GM19463 (cell line): ENCODE data around the gene XRCC1.
"Not testable (repeated sequence)": the region's sequence is repeated elsewhere in the genome, so short reads cannot be mapped to it uniquely, and the experiment has no call there.

Experiments
- ATAC-seq: cut with Tn5 transposase; IDR thresholded peaks from one replicate; pipeline ENCODE4 v1.9.1; 2021; ENCODE audit warnings: mild to moderate bottlenecking, moderate library complexity; ENCODE audit not compliant: unreplicated experiment

XRCC1 gene

GRCh38 chr19:43524922-43525835, 50.1 kb downstream of the XRCC1 start:
- ATAC-seq, result no peak

GRCh38 chr19:43523696-43524095, 51.6 kb downstream of the XRCC1 start:
- not testable (repeated sequence) for ATAC-seq

- no peak for ATAC-seq
Measured at GRCh38 chr19:43522929-43523328, 52.4 kb downstream of the XRCC1 start.

DNA sequence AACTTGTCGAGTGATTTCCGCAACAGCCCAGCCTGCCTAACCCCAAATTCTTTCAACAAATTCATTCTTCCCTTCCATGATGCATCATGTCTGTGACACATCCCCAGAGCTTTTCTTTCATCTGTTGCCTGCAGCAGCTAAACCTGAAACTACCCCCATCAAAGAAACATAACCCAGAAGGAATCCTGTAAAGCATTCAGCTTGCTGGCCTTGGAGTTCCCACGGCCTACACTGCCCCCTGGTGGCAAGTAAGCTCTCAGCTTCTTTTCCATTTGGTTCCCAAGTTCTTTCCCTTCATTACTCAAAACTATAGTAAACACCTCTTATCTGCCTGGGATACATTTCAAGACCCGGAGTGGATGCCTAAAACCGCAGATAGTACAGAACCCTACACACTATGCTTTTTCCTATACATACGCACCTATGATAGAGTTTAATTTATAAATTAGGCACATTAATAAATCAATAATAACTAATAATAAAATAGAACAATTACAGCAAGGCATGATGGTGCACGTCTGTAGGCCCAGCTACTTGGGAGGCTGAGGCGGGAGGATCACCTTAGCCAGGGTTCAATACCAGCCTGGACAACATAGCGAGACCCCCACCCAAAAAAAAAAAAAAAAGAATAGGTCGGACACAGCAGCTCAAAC, 55.8 kb downstream of the XRCC1 start:
- ATAC-seq, result no peak

- ATAC-seq, result no peak
Measured at GRCh38 chr19:43518051-43518450, 57.3 kb downstream of the XRCC1 start.

DNA sequence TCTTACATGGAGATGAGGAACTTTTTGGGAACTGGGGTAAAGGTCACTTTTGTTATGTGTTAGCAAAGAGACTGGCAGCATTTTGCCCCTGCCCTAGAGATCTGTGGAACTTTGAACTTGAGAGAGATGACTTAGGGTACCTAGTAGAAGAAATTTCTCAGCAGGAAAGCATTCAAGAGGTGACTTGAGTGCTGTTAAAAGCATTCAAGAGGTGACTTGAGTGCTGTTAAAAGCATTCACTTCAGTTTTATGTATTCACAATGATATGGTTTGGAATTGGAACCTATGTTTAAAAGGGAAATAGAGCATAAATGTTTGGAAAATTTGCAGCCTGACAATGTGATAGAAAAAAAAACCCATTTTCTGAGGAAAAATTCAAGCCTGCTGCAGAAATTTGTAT, 62.9 kb downstream of the XRCC1 start:
- ATAC-seq, result not testable (repeated sequence)

GRCh38 chr19:43511324-43511723, 64.0 kb downstream of the XRCC1 start:
- ATAC-seq, result no peak

- no peak for ATAC-seq
Measured at GRCh38 chr19:43510713-43511112, 64.6 kb downstream of the XRCC1 start.

DNA sequence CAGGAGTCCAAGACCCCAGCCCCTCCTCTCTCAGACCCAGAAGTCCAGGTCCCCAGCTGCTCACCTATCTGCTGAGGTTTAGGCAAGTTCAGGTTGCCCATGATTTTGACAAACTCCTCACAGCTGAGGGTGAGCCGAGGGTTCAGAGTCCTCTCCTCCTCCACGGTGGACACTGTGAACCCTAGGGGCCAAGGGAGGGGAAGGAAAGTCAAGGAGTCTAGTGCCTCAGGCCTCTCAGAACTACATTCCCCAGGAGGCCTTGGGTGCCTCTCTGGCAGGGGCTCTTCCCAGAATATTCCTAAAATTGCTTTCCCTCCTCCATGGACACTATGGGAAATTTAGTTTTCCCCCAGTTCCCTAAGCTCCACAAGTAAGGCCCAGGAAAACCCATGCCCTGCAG, 67.4 kb downstream of the XRCC1 start:
- no peak for ATAC-seq

DNA sequence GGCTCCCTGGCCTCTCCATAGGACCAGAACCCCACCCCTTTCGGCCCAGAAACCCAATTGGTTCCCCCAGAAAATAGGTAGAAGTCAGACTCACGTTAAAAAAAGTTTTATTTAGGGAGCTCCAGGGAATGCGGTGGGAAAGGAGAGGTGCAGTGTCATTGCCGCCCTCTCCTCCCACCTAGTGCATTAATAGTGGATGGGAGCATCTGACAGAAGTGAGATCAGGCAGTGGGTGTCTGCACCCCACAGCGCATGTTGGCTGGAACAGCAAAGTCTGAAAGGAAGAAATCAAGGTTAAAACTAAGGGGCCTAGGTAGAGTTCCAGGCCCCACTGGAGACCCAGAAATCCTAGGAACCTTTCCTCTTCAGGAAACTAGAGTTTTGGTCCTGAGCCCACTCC, 68.7 kb downstream of the XRCC1 start:
- no peak for ATAC-seq

GRCh38 chr19:43505941-43506340, 69.4 kb downstream of the XRCC1 start:
- ATAC-seq, result no peak

DNA sequence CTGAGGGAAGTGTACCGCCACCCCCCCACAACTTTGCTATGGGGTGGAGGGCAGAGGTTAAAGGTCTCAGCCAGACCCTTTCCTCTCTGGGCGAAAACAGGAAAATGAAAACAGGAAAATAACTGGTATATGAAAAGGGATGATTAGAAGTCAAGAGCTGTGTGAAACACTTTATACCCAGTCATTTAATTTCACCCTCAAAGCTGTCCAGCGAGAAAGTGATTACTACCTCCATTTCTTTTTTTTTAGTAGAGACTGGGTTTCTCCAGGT, 70.2 kb downstream of the XRCC1 start:
- ATAC-seq, result no peak

- ATAC-seq, result peak; percentile 29
Measured at GRCh38 chr19:43504426-43505185, 70.7 kb downstream of the XRCC1 start, which contains the start of gene PHLDB3. PHLDB3 (minus strand) TSS chr19:43504746; CDS start chr19:43504118, 628 bp downstream.

DNA sequence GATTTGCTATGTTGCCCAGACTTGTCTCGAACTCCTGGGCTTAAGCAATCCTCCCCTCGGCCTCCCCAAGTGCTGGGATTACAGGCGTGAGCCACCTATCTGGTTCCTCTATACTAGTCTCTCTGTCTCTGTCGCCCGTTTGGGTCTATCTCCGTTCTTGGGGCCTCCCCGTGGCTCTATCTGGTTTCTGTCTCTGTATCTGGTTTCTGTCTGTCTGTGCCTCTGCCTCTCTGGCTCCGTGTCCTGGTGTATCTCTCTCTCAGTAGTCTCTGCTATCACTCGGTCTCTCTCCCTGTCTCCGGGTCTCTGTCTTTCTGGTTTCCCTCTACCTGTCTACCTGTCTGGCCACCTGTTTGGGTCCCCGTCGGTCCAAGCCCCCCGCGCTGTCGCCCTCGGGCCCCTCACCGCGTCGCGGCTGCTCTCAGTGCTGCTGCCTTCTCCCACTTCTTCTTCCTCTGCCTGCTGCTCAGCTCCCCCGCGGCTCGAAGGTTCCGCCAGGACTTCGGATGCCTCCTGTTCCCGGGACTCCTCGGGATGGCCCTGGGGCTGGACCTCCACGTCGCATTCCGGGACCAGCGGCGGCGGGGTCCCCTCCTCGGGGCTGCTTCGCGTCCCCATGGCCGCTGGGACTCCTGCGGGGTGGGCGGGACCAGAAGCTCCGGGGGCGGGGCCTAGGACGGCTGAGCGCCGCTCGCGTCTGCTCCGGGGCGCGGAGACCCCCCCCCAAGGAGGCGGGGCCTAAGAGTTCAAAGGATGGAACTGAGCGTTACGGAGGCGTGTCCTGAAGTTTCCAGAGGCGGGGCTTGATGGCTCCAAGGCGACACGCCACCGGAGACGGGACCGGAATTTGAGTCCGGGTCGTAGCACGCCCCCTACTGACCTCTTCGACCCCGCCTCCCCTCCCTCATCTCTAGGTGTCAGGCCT, 71.6 kb downstream of the XRCC1 start:
- peak; percentile 78 for ATAC-seq

DNA sequence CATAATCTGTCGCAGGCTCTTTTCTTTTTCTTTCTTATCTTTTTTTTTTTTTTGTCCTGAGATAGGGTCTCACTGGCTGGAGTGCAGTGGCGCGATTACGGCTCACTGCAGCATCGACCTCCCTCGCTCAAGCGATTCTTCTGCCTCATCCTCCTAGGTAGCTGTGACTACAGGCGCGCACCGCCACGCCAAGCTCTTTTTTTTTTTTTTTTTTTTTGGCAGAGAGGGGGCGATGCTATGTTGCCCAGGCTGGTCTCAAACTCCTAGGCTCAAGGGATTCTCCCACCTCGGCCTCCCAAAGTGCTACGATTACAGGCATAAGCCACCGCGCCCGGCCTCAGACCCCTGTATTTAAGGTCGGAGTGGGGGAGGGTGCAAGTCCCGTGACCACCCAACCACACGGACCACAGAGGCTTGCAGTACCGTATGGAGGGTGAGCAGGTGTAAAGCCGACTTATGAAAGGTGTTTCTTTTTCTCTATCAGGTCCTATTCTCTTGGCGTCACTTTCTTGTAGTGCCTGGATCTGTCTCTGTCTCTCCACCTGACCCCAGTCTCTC, 72.8 kb downstream of the XRCC1 start:
- ATAC-seq, result no peak

DNA sequence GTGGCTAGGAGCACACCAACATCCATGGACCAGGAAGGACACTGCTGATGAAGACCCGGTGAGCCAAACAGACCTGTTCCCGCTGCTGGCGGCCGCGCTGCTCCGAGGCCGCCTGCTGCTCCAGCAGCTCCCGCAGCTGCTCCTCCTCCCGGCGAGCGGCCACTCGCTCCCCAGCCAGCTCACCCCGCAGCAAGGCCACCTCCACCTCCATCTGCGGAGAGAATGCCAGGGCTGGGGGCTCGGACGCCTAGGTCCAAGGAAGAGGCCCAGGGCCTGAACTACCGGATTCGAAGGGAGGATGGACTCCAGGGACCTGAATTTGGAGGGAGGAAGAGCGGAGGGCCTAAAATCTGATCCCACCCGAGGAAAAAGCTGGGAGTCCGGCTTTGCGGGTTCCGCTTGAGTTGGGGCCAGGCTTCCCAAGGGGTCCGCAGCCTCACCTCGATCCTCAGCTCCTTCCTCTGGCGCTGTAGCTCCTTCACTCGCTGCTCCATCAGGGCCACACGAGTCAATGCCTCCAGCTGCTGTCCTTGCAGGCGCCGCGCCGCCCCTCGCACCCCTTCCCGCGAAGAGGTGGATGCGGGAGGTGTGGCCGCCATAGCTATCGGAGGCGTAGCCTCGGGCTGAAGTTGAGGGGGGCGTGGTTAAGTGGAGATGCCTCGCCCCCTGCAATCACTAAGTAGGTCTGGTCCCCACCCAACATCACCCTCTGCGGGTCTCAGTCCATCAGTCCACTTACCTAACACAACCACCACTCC, 73.5 kb downstream of the XRCC1 start:
- no peak for ATAC-seq

- ATAC-seq, result no peak
Measured at GRCh38 chr19:43499042-43499441, 76.3 kb downstream of the XRCC1 start.

DNA sequence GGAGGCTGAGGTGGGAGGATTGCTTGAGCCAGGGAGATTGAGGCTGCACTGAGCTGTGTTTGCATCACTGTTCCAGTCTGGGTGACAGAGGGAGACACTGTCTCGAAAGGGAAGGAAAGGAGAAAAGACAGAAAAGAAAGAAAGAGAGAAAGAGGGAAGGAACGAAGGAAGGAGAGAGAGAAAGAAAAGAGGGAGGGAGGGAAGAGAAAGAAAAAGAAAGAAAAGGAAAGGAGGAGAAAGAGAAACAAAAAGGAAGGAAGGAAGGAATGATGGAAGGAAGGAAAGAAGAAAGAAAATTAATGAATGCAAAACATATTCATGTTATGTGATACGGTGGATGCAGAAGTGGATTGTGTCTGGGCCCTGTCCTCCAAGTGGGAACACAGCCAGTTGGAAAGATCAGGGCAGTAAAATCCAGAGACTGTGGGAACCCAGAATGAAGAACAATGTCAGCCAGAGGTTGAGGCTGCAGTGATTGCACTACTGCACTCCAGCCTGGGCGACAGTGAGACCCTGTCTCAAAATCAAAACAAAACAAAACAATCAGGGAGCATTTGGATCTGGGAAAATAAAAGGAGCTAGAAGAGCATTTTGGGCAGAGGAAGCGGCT, 77.0 kb downstream of the XRCC1 start:
- no peak for ATAC-seq

DNA sequence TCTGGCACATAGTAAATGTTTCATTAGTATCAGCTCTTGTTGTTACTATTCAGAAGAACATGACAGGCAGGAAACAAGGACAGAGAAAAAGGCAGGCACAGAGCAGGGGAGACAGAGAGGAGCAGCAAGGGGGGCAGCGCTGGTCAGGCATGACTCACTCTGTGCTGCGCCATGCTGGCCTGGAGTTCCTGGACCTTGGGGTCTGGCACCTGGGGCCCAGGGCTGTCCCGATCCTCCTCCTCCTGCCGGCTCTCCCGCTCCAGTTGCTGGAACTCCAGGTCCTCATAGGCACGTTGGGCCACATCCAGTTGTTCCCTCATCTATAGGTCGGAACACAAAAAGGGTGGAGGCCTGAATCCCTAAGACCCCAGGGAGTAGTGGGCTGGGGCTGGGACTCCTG, 78.4 kb downstream of the XRCC1 start:
- no peak for ATAC-seq
